HG02973 (cell line): Measurements from ENCODE around the gene SLC1A7.

Source experiments
- ATAC-seq: cut with Tn5 transposase; IDR thresholded peaks from one replicate; pipeline ENCODE4 v1.9.1; 2021; ENCODE audit warnings: moderate library complexity; ENCODE audit not compliant: unreplicated experiment

The SLC1A7 gene

GRCh38 chr1:53116307-53116810, 26.1 kb downstream of the SLC1A7 start:
- ATAC-seq = no peak

GRCh38 chr1:53115403-53116306, 26.8 kb downstream of the SLC1A7 start:
- no peak for ATAC-seq

GRCh38 chr1:53114581-53115400, 27.6 kb downstream of the SLC1A7 start:
- no peak for ATAC-seq

GRCh38 chr1:53114090-53114489, 28.3 kb downstream of the SLC1A7 start:
- ATAC-seq = no peak

DNA sequence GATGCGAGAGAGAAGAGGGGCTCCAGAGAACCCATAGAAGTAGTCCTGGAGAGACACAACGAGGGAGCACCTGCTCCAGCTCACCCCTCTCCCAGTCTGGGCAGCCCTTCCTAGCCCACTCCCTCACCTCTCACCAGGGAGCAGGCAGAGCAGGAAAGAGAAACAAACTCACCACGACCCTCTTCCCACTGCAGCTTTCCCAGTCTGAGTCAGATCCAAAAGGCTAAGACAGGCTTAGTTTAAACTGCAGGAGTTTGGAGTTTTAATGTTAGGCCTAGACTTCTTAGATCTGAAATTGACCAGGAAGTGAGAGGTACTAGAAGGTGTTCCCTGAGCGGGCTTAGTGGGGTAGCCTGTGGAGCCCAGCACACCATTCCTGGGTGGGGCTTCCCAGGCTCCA, 29.6 kb downstream of the SLC1A7 start:
- no peak for ATAC-seq

- no peak for ATAC-seq
Observed at GRCh38 chr1:53112271-53112774, 30.1 kb downstream of the SLC1A7 start.

- ATAC-seq = no peak
Observed at GRCh38 chr1:53111693-53112092, 30.7 kb downstream of the SLC1A7 start.

DNA sequence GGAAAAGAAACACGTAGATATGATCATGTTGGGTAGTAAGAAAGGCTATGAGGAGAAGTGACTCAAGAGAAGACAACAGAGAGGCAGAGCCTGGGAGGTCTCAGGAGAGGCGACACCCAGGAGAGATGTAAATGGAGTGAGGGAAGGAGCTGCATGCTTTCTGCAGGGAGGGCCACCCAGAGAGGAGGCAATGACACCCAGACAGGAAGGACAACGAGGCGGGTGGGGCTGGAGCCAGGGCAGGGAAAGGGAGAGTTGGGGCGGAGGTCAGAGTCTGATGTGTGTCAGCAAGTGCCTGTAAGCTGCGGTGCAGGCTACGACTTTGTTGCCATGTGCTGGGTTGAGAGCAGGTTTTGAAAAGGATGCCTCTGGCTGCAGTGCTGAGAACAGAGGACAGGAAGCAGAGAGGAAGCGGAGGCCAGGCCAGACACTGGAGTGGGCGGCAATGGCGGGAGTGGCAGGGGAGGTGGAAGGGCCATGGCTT, 31.3 kb downstream of the SLC1A7 start:
- ATAC-seq = no peak

DNA sequence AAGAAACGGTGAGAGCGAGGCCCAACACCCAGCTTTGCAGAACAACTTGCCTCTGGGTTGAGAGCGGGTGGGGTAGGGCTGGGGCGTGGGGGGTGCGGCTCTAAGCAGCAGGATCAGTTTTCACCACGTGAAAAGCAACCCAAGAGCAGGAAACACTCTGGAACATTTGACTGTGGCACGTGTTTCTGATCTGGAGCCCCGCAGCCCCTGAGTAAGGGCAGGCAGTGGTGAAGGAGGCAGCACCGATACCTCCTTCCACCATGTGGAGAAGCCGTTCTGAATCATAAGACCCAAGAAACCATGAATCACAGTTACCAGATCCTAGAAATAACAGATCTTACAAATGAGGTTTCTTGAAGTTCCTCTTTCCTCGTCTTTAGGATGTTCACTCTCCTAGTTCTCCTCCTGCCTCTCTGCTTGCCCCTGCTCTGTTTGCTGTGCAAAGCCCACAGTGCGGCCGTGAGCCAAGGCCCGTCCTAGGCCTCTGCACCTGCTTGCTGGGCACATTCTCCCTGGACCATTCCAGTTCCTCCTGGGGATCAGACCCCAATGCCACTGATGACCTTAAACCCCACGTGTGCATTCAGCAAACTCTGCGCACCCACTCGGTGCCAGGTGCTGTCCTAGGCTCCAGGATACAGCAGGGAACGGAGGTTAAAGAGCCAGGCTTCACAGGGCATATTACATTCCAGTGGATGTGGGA, 31.9 kb downstream of the SLC1A7 start:
- no peak for ATAC-seq

- ATAC-seq = no peak
Observed at GRCh38 chr1:53108646-53109580, 33.5 kb downstream of the SLC1A7 start.

DNA sequence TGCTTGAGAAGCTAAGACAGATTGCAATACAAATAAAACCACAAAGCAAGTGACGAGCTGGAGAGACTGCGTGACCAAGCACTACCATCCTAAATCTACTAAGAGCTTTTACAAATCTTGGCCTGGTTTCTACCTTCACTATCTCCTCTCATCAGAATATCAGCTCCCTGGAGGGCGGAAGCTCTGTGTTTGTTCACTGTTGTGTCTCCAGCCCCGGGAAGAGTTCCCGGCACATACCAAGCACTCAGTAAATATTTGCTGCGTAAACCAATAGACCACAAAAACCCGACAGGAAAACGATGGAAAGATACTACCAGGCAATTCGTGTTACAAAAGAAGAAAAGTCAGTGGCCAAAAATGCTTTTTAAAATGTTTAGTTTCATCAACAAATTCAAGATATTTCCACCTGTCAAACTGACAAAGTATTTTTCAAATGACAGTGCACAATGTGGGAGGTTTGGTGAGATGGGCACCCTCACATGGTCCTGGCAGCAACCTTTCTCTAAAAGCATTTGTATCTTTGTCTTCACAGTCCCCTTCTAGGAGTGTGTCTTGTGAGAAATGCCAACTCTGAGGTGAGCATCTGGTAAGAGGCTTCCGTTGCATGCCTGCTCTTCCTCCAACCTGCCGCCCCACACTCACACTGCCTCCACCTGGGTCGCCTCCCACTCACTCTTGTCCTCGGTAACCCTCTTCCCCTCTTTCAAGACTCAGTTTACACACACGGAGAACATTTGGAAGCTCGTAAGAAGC, 34.7 kb downstream of the SLC1A7 start:
- no peak for ATAC-seq

DNA sequence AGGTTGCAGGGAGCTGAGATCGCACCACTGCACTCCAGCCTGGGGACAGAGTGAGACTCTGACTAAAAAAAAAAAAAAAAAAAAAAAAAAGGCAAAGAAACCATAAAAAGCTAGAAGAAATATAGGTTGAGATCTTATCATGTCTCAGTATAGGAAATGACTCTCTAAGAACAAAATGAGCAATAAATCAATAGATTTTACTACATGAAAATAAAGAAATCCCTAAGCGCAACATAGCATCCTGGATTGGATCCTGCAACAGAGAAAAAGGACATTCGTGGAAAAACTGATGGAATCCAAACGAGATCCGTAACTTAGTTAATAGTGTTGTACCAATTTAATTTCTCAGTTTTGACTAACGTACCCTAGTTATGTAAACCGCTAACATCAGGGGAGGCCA, 35.3 kb downstream of the SLC1A7 start:
- ATAC-seq = no peak

DNA sequence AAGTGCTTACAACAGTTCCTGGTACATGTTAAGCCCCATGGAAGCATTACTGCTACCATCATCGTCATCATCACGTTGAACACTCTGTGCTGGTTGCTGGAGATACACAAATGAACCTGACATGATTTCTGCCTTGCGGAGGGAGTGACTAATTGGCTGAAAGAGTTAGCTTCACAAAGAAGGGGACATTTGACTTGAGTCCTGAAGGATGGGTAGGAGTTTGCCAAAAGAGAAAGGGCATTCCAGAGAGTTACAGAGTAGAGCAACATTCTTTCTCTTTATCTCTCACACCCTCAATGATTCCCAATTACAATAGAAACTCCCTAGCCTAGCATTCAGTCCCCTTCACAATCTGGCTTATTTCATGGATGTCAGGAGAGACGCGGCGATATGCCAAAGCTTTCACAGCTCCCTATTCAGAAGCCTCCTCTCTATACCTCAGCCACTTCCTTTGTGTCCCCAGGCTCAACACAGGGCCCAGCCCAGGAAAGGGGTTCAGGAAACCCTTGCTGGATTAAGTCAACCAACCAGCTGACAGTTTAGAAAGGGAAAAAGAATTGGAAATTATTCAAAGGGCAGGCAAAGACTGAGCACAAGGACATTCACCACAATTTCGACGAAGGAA, 38.0 kb downstream of the SLC1A7 start:
- no peak for ATAC-seq

- no peak for ATAC-seq
Observed at GRCh38 chr1:53094533-53094919, 47.9 kb downstream of the SLC1A7 start.

GRCh38 chr1:53093778-53094532, 48.5 kb downstream of the SLC1A7 start:
- ATAC-seq = no peak

DNA sequence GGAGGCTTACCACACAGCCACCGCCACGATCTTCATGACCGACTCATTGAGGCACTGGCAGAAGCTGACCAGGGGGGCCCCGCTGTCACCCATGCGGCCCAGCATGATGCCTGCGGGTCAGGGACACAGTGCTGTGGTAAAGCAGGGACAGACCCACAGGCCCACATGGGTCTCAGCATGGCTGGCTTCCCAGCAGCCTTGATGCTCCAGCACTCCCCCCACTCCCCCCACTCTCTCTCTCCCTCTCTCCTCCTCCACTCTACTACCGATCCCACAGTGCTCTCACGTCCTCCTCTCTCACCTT, 49.0 kb downstream of the SLC1A7 start:
- ATAC-seq = no peak

DNA sequence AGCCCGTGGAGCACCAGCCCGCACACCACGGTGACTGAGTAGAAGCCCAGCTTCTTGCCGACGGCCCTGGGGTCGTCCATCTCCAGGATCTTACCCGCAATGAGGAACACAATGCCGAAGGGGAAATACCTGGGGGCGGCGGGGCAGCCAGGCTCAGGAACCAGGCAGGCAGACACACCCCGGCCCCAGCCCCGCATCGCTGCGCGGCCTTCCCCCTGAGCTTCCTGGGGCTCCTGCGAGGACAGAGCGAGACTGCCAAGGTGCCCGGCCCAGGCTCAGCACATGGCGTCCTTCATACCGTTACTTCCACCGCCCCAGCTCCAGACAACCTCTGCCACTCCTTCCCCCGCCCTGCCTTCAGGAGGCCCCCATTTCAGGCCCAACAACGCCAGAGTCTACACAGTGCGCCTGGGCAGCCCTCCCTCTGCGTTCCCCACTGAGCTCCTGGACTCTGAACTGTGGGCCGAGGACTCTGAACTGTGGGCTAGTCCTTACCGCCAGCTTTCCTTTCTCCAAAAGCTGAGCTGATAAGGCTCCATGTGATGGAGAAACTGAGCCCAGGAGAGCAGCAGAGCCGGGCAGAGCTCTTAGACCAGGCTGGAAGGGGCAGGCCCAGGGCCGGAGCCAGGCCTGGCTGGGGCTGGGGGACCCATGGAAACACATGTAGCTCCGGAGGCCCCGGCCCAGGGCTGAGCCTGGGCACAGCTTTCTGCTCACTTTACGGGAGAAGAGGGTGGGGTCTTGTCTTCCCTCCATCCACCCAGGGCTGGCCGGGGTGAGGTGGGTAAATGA, 49.6 kb downstream of the SLC1A7 start:
- no peak for ATAC-seq
